NCI-H2196 treated with DMSO at 0.1 percent for 48 hours (cell line): ENCODE data around the gene MPHOSPH10.
"Not testable (repeated sequence)": the region's sequence is repeated elsewhere in the genome, so short reads cannot be mapped to it uniquely, and the experiment has no call there.

ENCODE experiments used
- DNase-seq: peaks from one replicate; lab custom pipeline; 2025; ENCODE audit not compliant: unreplicated experiment; lab: John Stamatoyannopoulos, UW

Gene MPHOSPH10

GRCh38 chr2:71122387-71123298 is 7.8 kb upstream of the MPHOSPH10 start:
- no peak for DNase-seq

DNA sequence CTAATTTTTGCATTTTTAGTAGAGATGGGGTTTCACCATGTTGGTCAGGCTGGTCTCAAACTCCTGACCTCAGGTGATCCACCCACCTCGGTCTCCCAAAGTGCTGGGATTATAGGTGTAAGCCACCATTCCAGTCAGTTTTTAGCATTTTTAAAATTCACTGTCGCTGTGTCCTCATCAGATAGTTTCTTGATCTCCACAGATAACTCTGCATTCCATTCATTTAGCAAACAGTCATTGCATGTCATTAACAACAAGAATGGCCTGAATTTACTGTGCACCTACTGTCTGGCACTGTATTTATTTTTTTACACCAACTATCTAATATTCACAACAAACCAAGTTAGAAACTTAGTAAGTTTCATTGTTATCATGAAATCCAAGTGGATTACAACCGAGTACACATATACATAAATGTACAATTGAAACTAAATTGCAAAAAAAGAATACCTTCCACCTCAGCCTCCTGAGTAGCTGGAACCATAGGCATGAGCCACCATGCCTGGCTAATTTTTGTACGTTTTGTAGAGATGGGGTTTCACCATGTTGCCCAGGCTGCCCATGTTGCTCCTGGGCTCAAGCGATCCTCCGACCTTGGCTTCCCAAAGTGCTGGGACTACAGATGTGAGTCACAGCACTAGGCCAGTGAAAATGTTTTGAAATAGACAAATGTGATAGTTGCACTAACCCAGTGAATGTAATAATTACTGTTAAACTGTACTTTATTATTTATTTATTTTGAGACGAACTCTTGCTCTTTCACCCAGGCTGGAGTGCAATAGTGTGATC is 4.7 kb upstream of the MPHOSPH10 start:
- no peak for DNase-seq

DNA sequence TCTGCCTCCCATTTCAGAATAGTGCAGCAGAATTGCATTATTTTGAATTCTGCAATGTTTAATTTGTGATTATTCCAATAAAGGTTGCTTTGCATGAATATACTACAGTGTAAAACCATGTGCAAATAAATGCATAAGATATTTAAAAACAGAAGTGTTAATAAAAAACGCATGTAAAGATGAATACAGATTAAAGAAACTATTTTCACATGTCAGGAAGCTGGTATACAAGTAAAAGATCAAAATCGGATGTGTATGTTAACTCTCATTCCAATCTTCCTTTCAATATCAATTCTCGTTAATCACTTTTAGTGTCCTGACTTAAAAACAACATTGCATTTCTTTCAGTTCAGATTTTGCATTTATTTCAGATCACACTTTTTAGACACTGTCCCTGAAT is 3.5 kb upstream of the MPHOSPH10 start:
- DNase-seq: no peak

- DNase-seq: no peak
Measured at GRCh38 chr2:71129114-71129901, 1.1 kb upstream of the MPHOSPH10 start.

DNA sequence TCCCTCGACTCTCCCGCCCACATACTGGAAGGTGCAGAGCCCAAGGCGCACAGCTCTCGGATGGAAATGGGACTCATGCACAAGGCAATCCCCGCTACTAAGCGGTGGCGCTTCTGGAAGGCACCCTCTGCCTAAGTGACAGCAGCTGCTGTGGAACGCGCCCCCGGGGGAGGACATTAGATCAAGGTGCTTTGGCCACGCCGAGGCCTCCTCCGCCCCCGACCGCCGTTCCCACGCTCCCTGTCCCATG is 607 bp upstream of the MPHOSPH10 start:
- DNase-seq: no peak

- no peak for DNase-seq
Measured at GRCh38 chr2:71130905-71131244, 441 bp downstream of the MPHOSPH10 start.

DNA sequence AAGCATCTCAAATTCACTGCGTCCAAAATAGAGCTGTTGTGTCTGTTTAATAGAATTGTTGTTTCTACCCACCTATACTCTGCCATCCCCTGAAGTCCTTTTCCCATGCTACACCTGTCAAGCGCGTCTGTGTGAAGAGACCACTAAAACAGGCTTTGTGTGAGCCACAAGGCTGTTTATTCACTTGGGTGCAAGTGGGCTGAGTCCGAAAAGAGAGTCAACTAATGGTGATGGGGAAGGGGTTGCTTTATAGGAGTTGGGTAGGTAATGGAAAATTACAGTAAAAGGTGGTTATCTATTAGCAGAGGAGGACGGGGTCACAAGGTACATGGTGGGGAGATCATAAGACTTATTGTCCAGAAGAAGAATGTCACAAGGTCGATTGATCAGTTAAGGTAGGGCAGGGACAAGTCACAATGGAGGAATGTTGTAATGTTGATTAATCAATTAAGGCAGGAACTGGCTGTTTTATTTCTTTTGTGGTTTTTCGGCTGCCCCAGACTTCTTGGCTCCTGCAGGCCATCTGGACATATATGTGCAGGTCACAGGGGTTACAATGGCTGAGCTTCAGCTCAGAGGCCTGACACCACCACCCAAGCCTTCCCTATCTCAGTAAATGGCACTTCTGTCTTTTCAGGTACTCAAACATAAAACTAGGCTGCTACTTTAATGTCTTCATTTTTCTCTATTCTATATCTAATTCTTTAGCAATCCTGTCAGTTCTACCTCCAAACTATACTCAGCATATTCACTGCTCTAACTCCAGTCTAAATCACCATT is 1.1 kb downstream of the MPHOSPH10 start:
- DNase-seq: not testable (repeated sequence)

DNA sequence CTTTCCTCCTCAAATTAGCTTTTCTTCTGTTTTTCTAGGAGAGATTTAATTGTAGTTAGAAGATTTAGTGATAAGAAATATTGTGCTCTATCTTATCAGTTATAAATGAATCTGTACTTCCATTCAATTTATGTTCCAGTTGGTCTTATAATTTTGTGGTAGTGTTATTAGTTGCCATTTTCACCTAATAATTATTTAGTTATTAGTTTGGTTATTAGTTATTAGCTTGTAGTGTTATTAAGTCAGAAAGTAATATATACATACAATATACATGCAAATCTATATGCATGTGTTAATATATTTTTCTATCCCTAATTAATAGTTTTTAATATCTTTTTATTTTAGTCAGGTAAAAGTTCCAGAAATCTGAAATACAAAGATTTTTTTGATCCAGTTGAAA is 3.2 kb downstream of the MPHOSPH10 start:
- no peak for DNase-seq

DNA sequence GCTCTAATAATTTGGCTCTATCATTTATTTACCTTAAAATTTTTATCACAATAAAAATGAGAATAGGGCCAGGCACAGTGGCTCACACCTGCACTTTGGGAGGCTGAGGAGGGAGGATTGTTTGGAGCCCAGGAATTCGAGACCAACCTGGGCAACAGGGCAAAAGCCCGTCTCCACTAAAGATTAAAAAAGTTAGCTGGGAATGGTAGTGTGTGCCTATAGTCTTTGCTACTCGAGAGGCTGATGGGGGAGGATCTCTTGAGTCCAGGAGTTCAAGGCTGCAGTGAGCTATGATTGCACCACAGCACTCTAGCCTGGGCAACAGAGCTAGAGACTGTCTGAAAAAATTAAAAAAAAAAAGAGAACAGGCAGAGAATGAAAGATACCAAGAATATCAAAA is 5.7 kb downstream of the MPHOSPH10 start:
- DNase-seq: no peak

- DNase-seq: no peak
Measured at GRCh38 chr2:71143782-71144181, 13.3 kb downstream of the MPHOSPH10 start.

DNA sequence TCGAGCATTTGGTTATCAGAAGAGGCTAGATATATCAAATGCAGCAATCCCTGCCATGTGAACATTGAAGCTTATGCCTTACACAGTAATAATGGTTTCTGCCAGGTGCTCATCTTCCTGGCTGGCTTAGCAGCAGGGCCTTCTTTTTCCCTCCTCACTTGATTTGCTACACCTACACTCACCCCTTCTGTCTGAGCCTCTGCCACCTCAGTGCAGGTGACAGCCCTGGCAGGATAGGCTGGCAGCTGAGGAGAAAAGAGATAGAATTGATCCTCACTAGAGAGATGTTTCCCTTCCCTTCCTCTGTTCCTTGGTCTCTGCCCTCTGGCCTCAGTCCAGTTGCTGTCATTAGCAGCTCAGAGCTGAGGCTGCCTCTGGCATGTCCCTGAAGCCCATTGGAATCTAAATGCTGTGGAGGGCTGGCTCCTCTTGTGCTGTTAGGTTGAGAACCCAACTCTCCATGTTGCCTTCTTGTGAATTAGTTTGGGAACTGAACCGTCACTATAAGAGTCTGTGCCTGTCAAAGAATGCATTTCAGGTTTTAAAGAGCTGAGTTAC is 18.2 kb downstream of the MPHOSPH10 start:
- DNase-seq: no peak

DNA sequence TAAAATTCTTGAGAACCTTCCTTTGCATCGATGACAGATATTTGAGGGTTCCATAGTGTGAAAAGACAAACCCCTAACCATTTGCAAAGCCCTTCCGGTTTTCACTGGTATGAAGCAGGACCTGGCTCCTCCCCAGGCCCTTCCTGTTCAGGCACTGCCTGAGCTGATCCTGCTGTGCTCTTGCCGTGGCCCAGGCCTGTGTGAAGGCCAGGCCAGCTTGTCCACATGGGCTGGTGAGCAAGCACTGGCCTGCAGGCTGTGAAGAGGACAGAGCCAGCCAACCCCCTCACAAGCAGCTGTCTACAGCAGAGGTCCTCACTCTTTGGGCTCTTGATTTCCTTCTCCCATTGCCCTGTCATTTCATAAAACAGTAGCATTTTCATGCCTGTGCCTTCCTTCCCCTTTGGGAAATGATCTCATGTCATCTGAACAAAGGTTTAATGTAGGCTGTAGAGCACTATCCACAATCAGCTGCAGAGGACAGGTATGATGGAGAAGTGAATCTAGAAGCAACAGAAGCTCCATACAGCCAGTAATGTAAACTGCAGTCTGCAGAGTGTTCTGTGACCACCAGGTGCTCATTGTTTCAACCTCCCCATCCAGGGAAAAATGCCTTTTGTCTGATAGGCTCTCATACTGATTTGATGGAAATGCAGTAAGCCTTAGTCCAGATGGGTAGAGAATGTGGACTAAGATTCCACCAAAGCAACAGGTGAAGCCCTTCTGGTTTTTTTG is 19.8 kb downstream of the MPHOSPH10 start:
- DNase-seq: no peak

DNA sequence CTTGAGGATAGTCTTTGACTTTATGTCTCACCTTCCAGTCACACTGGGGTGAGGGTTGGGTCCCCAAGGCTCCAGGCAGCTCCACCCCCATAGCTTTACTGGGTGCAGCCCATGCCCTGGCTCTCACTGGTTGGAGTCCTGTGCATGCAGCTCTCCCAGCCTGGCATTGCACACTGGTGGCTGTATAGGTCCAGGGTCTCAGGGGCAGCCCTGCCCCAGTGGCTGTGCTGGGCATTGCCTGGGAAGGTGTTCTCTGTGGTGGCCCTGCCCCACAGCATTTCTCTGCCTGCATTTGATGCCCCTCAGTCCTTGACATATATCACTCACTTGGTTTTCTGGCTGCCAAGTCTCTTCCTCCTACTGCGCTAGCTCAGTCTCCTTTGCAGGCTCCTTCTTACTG is 21.2 kb downstream of the MPHOSPH10 start:
- DNase-seq: no peak

- DNase-seq: no peak
Measured at GRCh38 chr2:71153585-71154224, 23.3 kb downstream of the MPHOSPH10 start.

- no peak for DNase-seq
Measured at GRCh38 chr2:71154279-71154678, 23.8 kb downstream of the MPHOSPH10 start.

GRCh38 chr2:71154798-71155197 is 24.4 kb downstream of the MPHOSPH10 start:
- DNase-seq: no peak

GRCh38 chr2:71155846-71156245 is 25.4 kb downstream of the MPHOSPH10 start:
- DNase-seq: no peak

- no peak for DNase-seq
Measured at GRCh38 chr2:71156573-71156972, 26.1 kb downstream of the MPHOSPH10 start.

DNA sequence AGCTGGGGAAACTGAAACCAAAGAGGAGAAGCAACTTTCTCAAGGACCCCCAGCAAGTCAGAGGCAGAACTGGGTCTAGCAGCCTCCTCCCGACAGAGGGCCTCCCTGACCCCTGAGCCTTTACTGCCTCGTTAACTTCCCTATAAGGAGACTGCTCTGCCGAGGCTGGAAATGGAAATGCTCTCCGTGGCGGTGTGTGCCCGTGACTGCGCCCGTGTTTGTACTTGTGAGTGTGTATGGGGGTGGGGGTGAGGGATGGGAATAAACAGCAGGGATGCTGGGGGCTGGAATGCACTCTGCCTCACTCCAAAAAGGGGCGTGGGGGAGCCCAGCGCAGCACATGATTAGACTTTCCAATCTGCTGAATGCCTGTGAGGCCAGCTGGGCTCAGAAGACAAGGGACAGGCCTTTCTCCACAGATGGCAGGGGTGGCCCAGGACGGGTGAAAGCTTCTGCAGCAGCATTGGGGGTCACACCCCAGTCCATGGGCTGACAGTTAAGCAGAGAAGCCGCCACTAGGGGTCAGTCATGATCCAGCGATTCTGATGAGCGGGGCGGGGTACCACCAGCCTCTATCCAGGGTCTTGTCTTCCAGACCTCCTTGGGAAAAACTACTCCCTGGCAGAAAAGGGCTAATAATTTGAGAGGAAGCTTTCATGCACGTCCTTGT is 26.8 kb downstream of the MPHOSPH10 start:
- DNase-seq: no peak
